Transverse colon (tissue), 4 donors: ENCODE data around the gene PSMD14. TPM values are rescaled to one million over a fixed set of nuclear protein-coding genes. Genes with fewer than 3 reads are reported as not detected.
"Not testable (repeated sequence)": the region's sequence is repeated elsewhere in the genome, so short reads cannot be mapped to it uniquely, and the experiment has no call there.

Experiments
- DNase-seq: peaks from one replicate; pipeline ENCODE4 v3.0.0-alpha.2; 2019
- H3K27ac ChIP-seq, 4 donors: fragments of 200-600 bp; sonication (generic); 2 replicates each; pipeline ENCODE4 v1.5.1; 2016 to 2018; ENCODE audit warnings: inconsistent platforms in 4 of 4
- H3K27me3 ChIP-seq: fragments of 200-600 bp; sonication (generic); 2 replicates; pipeline ENCODE4 v1.5.1; 2017; ENCODE audit warnings: inconsistent platforms
- H3K36me3 ChIP-seq, 4 donors: fragments of 200-600 bp; sonication (generic); 2 replicates each; pipeline ENCODE4 v1.5.1; 2017 to 2019; ENCODE audit warnings: inconsistent platforms in 4 of 4
- H3K4me1 ChIP-seq, 4 donors: fragments of 200-600 bp; sonication (generic); 2 replicates each; pipeline ENCODE4 v1.5.1; 2017 to 2020; ENCODE audit warnings: inconsistent platforms in 4 of 4
- H3K4me3 ChIP-seq, 4 donors: fragments of 200-600 bp; sonication (generic); 1 replicate in 1 of 4; 2 replicates in 3 of 4; pipeline versions ENCODE4 v1.5.1 to v1.6.1; 2017 to 2019; ENCODE audit warnings: inconsistent platforms in 4 of 4
- H3K9me3 ChIP-seq, 2 donors: fragments of 200-600 bp; sonication (generic); 2 replicates each; pipeline ENCODE4 v1.5.1; 2017 to 2019; ENCODE audit warnings: inconsistent platforms in 2 of 2
- EP300 ChIP-seq: sonication (generic); formaldehyde crosslinking; IDR thresholded peaks from one replicate; pipeline ENCODE4 v1.6.1; 2017; ENCODE audit warnings: antibody characterized with exemption, low read depth
- POLR2A ChIP-seq: fragments of 450-650 bp; IDR thresholded peaks from one replicate; pipeline ENCODE4 v1.6.1; 2016; ENCODE audit warnings: antibody characterized with exemption, mild to moderate bottlenecking, moderate library complexity
- POLR2AphosphoS5 ChIP-seq, 3 donors: sonication (generic); formaldehyde crosslinking; IDR thresholded peaks; one replicate each; pipeline ENCODE4 v1.6.1; 2016; ENCODE audit warnings: antibody characterized with exemption in 3 of 3
- WGBS, 2 donors: methylation state at CpG; one replicate each; pipeline ENCODE4 v1.1.5; 2018; ENCODE audit warnings: low coverage in 1 of 2; 5-methylcytosine and 5-hydroxymethylcytosine counted together
- in situ Hi-C, 4 donors: fragments of 200-750 bp; cut with MboI; loops; one replicate each; pipeline versions ENCODE4 v1.15.0 to v1.15.1; 2017; ENCODE audit warnings: low sequenced_read_pairs in 3 of 4, low pct_ligation_motif_present in 1 of 4, low pct_unique_long_range_greater_than_20kb in 1 of 4
- intact Hi-C: fragments of 100-400 bp; cut with DNase I; formaldehyde crosslinking; loops from one replicate; pipeline ENCODE4 v1.15.1; 2023; ENCODE audit warnings: low total_unique reads
- total RNA-seq, 4 donors: library from RNA; depleted of rRNA; stranded (reverse); fragments of >200 nt; gene quantifications; one replicate each; pipeline ENCODE4 v1.1.0, GENCODE V29; 2016
- TF ChIP-seq, protein P1 (sequence below), 5 experiments: fragments of 200-600 bp in 3 of 5; fragments of 450-650 bp in 2 of 5; sonication (generic) in 3 of 5; IDR thresholded peaks; 1 replicate in 2 of 5; 2 replicates in 3 of 5; pipeline ENCODE4 v1.5.1; 2016 to 2017; ENCODE audit warnings: antibody characterized with exemption in 5 of 5, inconsistent platforms in 3 of 5, mild to moderate bottlenecking in 2 of 5, moderate library complexity in 1 of 5

Gene PSMD14
- total RNA-seq, 4 donors from 2014 or later: 5.2 to 30.1 (median 22.6) TPM

DNA sequence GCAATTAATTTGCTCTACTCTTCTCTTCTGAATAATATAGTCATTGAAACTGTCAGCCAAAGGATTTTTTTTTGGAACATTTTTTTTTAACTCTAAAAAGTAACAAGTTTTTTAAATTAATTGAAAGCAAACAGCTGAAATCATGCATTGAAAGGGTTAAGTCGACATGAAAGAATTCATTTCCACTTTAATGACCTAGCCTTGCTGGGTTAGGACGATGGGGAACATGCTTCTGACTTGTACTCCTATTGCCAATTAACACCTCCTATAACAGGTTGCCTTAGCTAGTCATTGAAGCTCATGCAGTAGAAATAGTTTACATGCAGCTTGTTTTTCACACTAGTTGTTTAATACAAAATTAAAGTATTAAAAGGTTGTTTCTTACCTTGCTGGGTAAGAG, 47.8 kb downstream of the PSMD14 start:
- Histone ChIP-seq H3K27me3 (no peaks in the 10 kb centered on the region), H3K4me1 (peaks cover 0 to 26% (median 7%) of the 10 kb centered on the region in 4 donors), H3K36me3 (no peaks in the 10 kb centered on the region), H3K27ac (no peak overlapping the region), H3K4me3 (no peak overlapping the region), H3K9me3 (no peaks in the 10 kb centered on the region)
- TF ChIP-seq, protein P1, sequence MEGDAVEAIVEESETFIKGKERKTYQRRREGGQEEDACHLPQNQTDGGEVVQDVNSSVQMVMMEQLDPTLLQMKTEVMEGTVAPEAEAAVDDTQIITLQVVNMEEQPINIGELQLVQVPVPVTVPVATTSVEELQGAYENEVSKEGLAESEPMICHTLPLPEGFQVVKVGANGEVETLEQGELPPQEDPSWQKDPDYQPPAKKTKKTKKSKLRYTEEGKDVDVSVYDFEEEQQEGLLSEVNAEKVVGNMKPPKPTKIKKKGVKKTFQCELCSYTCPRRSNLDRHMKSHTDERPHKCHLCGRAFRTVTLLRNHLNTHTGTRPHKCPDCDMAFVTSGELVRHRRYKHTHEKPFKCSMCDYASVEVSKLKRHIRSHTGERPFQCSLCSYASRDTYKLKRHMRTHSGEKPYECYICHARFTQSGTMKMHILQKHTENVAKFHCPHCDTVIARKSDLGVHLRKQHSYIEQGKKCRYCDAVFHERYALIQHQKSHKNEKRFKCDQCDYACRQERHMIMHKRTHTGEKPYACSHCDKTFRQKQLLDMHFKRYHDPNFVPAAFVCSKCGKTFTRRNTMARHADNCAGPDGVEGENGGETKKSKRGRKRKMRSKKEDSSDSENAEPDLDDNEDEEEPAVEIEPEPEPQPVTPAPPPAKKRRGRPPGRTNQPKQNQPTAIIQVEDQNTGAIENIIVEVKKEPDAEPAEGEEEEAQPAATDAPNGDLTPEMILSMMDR (IDR thresholded peaks at IDR 0.05): no peak
- TF ChIP-seq EP300: no peak
- TF ChIP-seq POLR2AphosphoS5 (IDR thresholded peaks at IDR 0.05): no peak
- TF ChIP-seq POLR2A: no peak
- DNase-seq: no peak
- in situ Hi-C loops: no loop called here
- 40% methylated on average over 2 of the region's 2 CpGs for WGBS, 2 donors
- intact Hi-C loops: no loop called here

DNA sequence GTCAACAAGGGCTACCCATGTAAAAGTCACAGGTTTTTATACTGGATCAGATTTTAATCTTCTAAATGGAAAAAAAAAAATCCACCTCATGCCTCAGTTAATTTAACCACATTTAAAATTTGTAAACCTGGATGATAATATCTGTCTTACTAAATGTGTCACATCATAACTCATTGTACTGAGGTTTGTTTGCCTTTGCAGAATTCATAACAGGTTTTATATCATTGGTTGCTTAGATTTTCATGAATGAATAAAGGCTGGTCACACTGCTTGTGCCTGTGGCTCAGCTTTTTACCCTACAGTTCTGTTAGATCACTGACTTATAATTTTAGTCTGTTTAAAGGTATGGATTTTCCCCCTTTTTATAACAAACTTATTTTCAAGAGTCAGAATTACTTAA, 48.9 kb downstream of the PSMD14 start:
- intact Hi-C loops: no loop called here

DNA sequence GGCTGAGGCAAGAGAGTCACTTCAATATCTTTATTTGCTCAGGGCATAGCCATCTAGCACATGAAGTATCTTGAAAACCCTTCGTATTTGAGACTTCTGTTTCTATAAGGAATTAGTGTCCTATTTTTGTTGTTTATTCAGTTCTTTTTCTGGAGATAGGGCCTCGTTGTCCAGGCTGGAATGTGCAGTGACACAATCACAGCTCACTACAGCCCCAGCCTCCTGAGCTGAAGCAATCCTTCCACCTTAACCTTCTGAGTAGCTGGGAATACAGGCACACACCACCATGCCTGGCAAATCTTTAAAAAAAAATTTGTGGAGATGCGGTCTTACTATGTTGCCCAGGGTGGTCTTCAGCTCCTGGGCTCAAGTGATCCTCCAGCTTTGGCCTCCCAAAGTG, 50.6 kb downstream of the PSMD14 start:
- DNase-seq: no peak
- intact Hi-C loops (no loop called here), in situ Hi-C loops (no loop called here)
- no peak overlapping the region for H3K4me3 ChIP-seq
- H3K27me3 ChIP-seq: no peaks in the 10 kb centered on the region
- 89 to 100% methylated on average over 2 to 3 of the region's 3 CpGs for WGBS, 2 donors
- TF ChIP-seq POLR2AphosphoS5 (IDR thresholded peaks at IDR 0.05) (no peak), EP300 (no peak), POLR2A (no peak)
- TF ChIP-seq, protein P1 (IDR thresholded peaks at IDR 0.05): no peak
- peaks cover 14 to 17% of the 10 kb centered on the region in 2 donors for H3K9me3 ChIP-seq
- peaks cover 0 to 15% (median 0%) of the 10 kb centered on the region in 4 donors for H3K36me3 ChIP-seq
- no peak overlapping the region for H3K27ac ChIP-seq
- peaks cover 0 to 6% (median 0%) of the 10 kb centered on the region in 4 donors for H3K4me1 ChIP-seq

More for the DNA sequence above, 48.9 kb downstream of the PSMD14 start:
- TF ChIP-seq, protein P1 (IDR thresholded peaks at IDR 0.05): no peak
- TF ChIP-seq POLR2A (no peak), EP300 (no peak), POLR2AphosphoS5 (IDR thresholded peaks at IDR 0.05) (no peak)
- in situ Hi-C loops: no loop called here
- H3K36me3 ChIP-seq: peaks cover 0 to 9% (median 0%) of the 10 kb centered on the region in 4 donors
- peaks cover 0 to 23% (median 5%) of the 10 kb centered on the region in 4 donors for H3K4me1 ChIP-seq
- H3K9me3 ChIP-seq: peaks cover 6 to 7% of the 10 kb centered on the region in 2 donors
- no peak overlapping the region for H3K27ac ChIP-seq
- no peak for DNase-seq
- H3K27me3 ChIP-seq: no peaks in the 10 kb centered on the region
- no peak overlapping the region for H3K4me3 ChIP-seq

DNA sequence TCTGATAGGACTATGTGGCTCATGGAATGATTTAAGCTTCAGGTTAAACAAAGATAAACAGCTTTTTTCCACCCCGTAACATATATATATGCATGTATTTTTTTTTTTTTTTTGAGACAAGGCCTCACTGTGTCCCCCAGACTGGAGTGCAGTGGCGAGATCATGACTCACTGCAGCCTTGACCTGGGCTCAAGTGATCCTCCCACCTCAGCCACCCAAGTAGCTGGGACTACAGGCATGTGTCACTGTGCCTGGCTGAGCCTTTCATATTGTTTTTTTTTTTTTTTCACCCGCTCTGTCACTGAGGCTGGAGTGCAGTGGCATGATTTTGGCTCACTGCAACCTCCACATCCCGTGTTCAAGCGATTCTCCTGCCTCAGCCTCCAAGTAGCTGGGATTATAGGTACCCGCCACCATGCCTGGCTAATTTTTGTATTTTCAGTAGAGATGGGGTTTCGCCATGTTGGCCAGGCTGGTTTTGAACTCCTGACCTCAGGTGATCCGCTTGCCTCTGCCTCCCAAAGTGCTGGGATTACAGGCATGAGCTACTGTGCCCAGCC, 52.0 kb downstream of the PSMD14 start:
- H3K27me3 ChIP-seq, intact Hi-C loops, in situ Hi-C loops, H3K27ac ChIP-seq, H3K4me3 ChIP-seq, DNase-seq, H3K4me1 ChIP-seq: not testable (repeated sequence)
- WGBS, 2 donors: 97 to 100% methylated on average over 2 to 8 of the region's 8 CpGs
- peaks cover 14 to 17% of the 10 kb centered on the region in 2 donors for H3K9me3 ChIP-seq
- peaks cover 0 to 15% (median 0%) of the 10 kb centered on the region in 4 donors for H3K36me3 ChIP-seq
